Neural cell (in vitro differentiated cells): ENCODE data around the gene CCDC106. TPM values are rescaled to one million over a fixed set of nuclear protein-coding genes. Genes with fewer than 3 reads are reported as not detected.

Source experiments
- H2AFZ ChIP-seq: fragments of 200-600, 300-800 bp; sonication (generic), shearing (Covaris generic); 2 replicates; pipeline ENCODE4 v1.6.0; 2014; ENCODE audit warnings: low read depth, mild to moderate bottlenecking, antibody characterized with exemption, low read length, moderate library complexity
- H3F3A ChIP-seq: fragments of 200-600 bp; shearing (Covaris generic); 2 replicates; pipeline ENCODE4 v1.6.1; 2016; ENCODE audit warnings: mild to moderate bottlenecking, moderate library complexity, mixed read lengths, antibody characterized with exemption, low read length; ENCODE audit not compliant: insufficient read depth, poor library complexity, severe bottlenecking
- H3K27ac ChIP-seq: fragments of 200-600, 300-800 bp; sonication (generic), shearing (Covaris generic); 2 replicates; pipeline ENCODE4 v1.5.1; 2014; ENCODE audit warnings: mild to moderate bottlenecking, low read length, moderate library complexity
- H3K27me3 ChIP-seq: fragments of 300-800, 200-600 bp; sonication (generic), shearing (Covaris generic); 2 replicates; pipeline ENCODE4 v1.6.0; 2014; ENCODE audit warnings: mild to moderate bottlenecking, low read depth, low read length, moderate library complexity; ENCODE audit not compliant: insufficient read depth
- H3K36me3 ChIP-seq: fragments of 300-800, 200-600 bp; sonication (generic), shearing (Covaris generic); 2 replicates; pipeline ENCODE4 v1.5.1; 2014; ENCODE audit warnings: mild to moderate bottlenecking, antibody characterized with exemption, low read length, moderate library complexity; ENCODE audit not compliant: insufficient read depth
- H3K4me2 ChIP-seq: fragments of 300-800, 200-600 bp; sonication (generic), shearing (Covaris generic); 2 replicates; pipeline ENCODE4 v1.6.0; 2014; ENCODE audit warnings: mild to moderate bottlenecking, low read length
- H3K4me3 ChIP-seq: fragments of 300-800, 200-600 bp; sonication (generic), shearing (Covaris generic); 2 replicates; pipeline ENCODE4 v1.5.1; 2014; ENCODE audit warnings: mild to moderate bottlenecking, low read length, moderate library complexity
- H3K79me2 ChIP-seq: fragments of 200-600 bp; shearing (Covaris generic); replicated peaks from 2 replicates; pipeline ENCODE4 v1.6.0; 2014; ENCODE audit warnings: mild to moderate bottlenecking, low read length, moderate library complexity; ENCODE audit not compliant: insufficient read depth
- H3K9ac ChIP-seq: fragments of 300-800, 200-600 bp; sonication (generic), shearing (Covaris generic); 2 replicates; pipeline ENCODE4 v1.6.1; 2016; ENCODE audit warnings: mild to moderate bottlenecking, low read length, mixed read lengths
- H3K9me2 ChIP-seq: fragments of 200-600 bp; shearing (Covaris generic); 2 replicates; pipeline ENCODE4 v1.6.1; 2016; ENCODE audit warnings: mild to moderate bottlenecking, low read length, mixed read lengths; ENCODE audit not compliant: insufficient read depth
- H3K9me3 ChIP-seq: fragments of 200-600, 300-800 bp; sonication (generic), shearing (Covaris generic); 2 replicates; pipeline ENCODE4 v1.6.1; 2016; ENCODE audit warnings: mild to moderate bottlenecking, mixed run types, low read length, moderate library complexity, mixed read lengths
- H4K20me1 ChIP-seq: fragments of 200-600 bp; shearing (Covaris generic); 2 replicates; pipeline ENCODE4 v1.6.1; 2016; ENCODE audit warnings: mild to moderate bottlenecking, mixed run types; ENCODE audit not compliant: insufficient read depth
- EP300 ChIP-seq: fragments of 450-650 bp; conservative IDR thresholded peaks from 2 replicates; pipeline ENCODE4 v1.6.1; 2014; ENCODE audit warnings: antibody characterized with exemption, mild to moderate bottlenecking, moderate library complexity; ENCODE audit not compliant: poor library complexity, severe bottlenecking
- EZH2 ChIP-seq: fragments of 200-600, 300-800 bp; shearing (Covaris generic), sonication (generic); IDR thresholded peaks from 2 replicates; pipeline ENCODE4 v1.6.1; 2014; ENCODE audit warnings: antibody characterized with exemption, low read length, borderline replicate concordance, mild to moderate bottlenecking; ENCODE audit not compliant: insufficient read depth, poor library complexity, severe bottlenecking
- MXI1 ChIP-seq: fragments of 450-650 bp; conservative IDR thresholded peaks from 2 replicates; pipeline ENCODE4 v1.6.1; 2014; ENCODE audit warnings: antibody characterized with exemption, mild to moderate bottlenecking; ENCODE audit not compliant: poor library complexity, severe bottlenecking
- POLR2AphosphoS5 ChIP-seq: IDR thresholded peaks from 2 replicates; pipeline ENCODE4 v1.6.1; 2012
- RAD21 ChIP-seq: fragments of 450-650 bp; conservative IDR thresholded peaks from 2 replicates; pipeline ENCODE4 v1.6.1; 2014; ENCODE audit warnings: antibody characterized with exemption, mild to moderate bottlenecking, moderate library complexity
- REST ChIP-seq: IDR thresholded peaks from 2 replicates; pipeline ENCODE4 v1.6.1; 2012; ENCODE audit warnings: borderline replicate concordance
- SMC3 ChIP-seq: fragments of 450-650 bp; conservative IDR thresholded peaks from 2 replicates; pipeline ENCODE4 v1.6.1; 2014; ENCODE audit warnings: antibody characterized with exemption, mild to moderate bottlenecking, moderate library complexity; ENCODE audit not compliant: poor library complexity
- TAF1 ChIP-seq: IDR thresholded peaks from 2 replicates; pipeline ENCODE4 v1.6.1; 2012; ENCODE audit warnings: low read depth
- polyA plus RNA-seq: library from polyadenylated mRNA; depleted of rRNA; stranded (reverse); fragments of >200 nt; gene quantifications from 2 replicates; pipeline ENCODE4 v1.2.3, GENCODE V29; 2014
- TF ChIP-seq, protein P1 (sequence below): fragments of 450-650 bp; IDR thresholded peaks from 2 replicates; pipeline ENCODE4 v1.5.1; 2014; ENCODE audit warnings: antibody characterized with exemption, mild to moderate bottlenecking, moderate library complexity; ENCODE audit not compliant: poor library complexity, severe bottlenecking

CCDC106 gene
- polyA plus RNA-seq, 1 donor from 2014 or later: 33.8 TPM

- Histone ChIP-seq H3K27me3 (no peaks in the 10 kb centered on the region), H3K36me3 (peaks cover 8% of the 10 kb centered on the region), H3K9ac (no peak overlapping the region), H3K9me2 (no peaks in the 10 kb centered on the region), H4K20me1 (no peaks in the 10 kb centered on the region), H3K27ac (no peak overlapping the region), H3K4me3 (no peak overlapping the region), H3K4me2 (no peak overlapping the region), H3F3A (no peaks in the 10 kb centered on the region), H2AFZ (no peak overlapping the region), H3K9me3 (no peaks in the 10 kb centered on the region), H3K79me2 (peaks cover 25% of the 10 kb centered on the region)
- TF ChIP-seq MXI1 (no peak), EP300 (no peak), EZH2 (no peak), RAD21 (no peak), POLR2AphosphoS5 (no peak), REST (no peak), SMC3 (no peak), TAF1 (no peak)
- TF ChIP-seq, protein P1, sequence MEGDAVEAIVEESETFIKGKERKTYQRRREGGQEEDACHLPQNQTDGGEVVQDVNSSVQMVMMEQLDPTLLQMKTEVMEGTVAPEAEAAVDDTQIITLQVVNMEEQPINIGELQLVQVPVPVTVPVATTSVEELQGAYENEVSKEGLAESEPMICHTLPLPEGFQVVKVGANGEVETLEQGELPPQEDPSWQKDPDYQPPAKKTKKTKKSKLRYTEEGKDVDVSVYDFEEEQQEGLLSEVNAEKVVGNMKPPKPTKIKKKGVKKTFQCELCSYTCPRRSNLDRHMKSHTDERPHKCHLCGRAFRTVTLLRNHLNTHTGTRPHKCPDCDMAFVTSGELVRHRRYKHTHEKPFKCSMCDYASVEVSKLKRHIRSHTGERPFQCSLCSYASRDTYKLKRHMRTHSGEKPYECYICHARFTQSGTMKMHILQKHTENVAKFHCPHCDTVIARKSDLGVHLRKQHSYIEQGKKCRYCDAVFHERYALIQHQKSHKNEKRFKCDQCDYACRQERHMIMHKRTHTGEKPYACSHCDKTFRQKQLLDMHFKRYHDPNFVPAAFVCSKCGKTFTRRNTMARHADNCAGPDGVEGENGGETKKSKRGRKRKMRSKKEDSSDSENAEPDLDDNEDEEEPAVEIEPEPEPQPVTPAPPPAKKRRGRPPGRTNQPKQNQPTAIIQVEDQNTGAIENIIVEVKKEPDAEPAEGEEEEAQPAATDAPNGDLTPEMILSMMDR: no peak
Measured at GRCh38 chr19:55611300-55611982, 36.6 kb upstream of the CCDC106 start.

DNA sequence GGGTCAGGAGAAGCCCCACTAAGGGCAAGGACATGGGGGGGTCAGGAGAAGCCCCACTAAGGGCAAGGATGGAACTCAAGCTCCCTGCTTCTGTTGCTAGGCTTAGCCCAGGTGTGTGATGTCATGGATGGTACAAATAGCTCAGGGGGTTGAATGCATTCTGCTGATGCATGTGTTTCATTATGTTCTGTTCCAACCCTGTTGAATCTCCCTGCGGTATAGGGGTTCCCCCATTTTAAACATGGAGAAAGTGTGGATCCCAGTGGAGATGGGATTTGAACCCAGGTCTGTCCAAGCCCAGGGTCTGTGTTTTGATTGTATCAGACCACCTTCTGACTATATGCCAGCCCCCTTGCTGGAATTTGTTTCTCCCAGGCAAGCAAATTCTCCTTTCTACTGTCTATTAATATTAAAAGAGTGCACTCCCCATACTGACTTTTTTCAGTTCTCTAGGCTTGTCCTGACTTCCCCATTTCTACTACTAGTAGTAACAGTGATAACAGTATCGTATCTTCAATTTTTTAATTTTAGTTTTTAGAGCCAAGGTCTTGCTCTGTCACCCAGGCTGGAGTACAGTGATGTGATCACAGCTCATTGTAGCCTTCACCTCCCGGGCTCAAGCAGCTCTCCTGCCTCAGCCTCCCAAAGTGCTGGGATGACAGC lies 35.9 kb upstream of the CCDC106 start:
- Histone ChIP-seq H3K27ac (no peak overlapping the region), H3K79me2 (peaks cover 19% of the 10 kb centered on the region), H3K27me3 (no peaks in the 10 kb centered on the region), H3K9ac (no peak overlapping the region), H3K9me3 (no peaks in the 10 kb centered on the region), H2AFZ (no peak overlapping the region), H4K20me1 (no peaks in the 10 kb centered on the region), H3K36me3 (peaks cover 8% of the 10 kb centered on the region), H3F3A (no peaks in the 10 kb centered on the region), H3K9me2 (no peaks in the 10 kb centered on the region), H3K4me2 (no peak overlapping the region), H3K4me3 (no peak overlapping the region)
- TF ChIP-seq REST (no peak), POLR2AphosphoS5 (no peak), RAD21 (no peak), TAF1 (no peak), EP300 (no peak), MXI1 (no peak), SMC3 (no peak), EZH2 (no peak)
- TF ChIP-seq, protein P1: no peak
